Measurements from ENCODE around the gene CR1L.

GRCh38 chr1:207695891-207696290 is 51.0 kb downstream of the CR1L start:
- TF ChIP-seq E2F1 (CRISPR knock-in tag; IDR thresholded peaks at IDR 0.05) (no peak), GRHL2 (CRISPR knock-in tag; IDR thresholded peaks at IDR 0.05; ENCODE audit: insufficient replicate concordance, severe bottlenecking) (no peak), ZNF138 (CRISPR knock-in tag; conservative IDR thresholded peaks at IDR 0.05) (no peak), TCF7 (CRISPR knock-in tag; IDR thresholded peaks at IDR 0.05; ENCODE audit: low read depth) (no peak), ATF3 (CRISPR knock-in tag; conservative IDR thresholded peaks at IDR 0.05) (no peak), CBFB (CRISPR knock-in tag; IDR thresholded peaks at IDR 0.05; ENCODE audit: low read depth) (no peak), ZNF232 (CRISPR knock-in tag; IDR thresholded peaks at IDR 0.05) (no peak), ARID4B (CRISPR knock-in tag; IDR thresholded peaks at IDR 0.05; ENCODE audit: borderline replicate concordance) (no peak), IRF1 (CRISPR knock-in tag; IDR thresholded peaks at IDR 0.05) (no peak), CTCF (IDR thresholded peaks at IDR 0.05) (no peak), CREB1 (CRISPR knock-in tag; IDR thresholded peaks at IDR 0.05) (no peak), ERG (CRISPR knock-in tag; IDR thresholded peaks at IDR 0.05) (no peak)

Measured in WTC11 (cell line).